ENCODE measurements around the gene KHNYN.

DNA sequence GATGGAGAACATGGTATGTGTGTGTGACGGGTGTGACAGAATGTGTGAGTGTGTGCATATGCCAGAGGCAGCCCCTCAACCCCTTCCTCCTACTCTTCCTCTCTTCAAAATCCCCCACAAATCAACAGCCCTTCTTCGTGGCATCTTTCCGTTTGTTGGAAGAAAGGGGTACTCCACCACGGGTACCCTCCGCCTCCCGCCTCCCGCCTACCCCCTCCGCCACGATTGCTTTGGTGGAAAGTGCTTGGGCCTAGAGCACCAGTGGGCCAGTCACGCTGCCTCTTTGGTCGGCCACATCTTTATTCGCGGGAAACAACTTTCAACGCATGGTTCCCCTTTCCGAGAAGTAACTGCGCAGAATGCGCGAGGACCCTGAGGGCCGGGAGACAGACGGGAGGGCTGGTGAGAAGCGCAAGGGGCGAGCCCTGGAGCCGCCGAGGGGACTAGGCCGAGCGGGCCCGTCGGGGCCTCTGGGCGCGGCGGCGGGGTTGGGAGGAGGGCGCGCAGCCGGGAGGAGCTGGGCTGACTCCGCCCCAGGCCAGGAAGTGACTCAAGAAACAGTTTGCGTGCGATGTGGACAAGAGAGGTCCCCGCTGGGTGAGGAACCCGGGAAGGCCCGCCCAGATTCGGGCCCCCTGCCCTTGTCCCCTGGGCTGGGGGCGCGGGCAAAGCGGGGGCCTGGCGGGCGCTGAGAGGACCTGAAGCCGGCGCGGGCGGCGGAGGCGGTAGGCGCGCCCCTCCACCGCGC lies at the start of gene KHNYN, which contains the start of gene CBLN3:
- TF ChIP-seq, protein P1, sequence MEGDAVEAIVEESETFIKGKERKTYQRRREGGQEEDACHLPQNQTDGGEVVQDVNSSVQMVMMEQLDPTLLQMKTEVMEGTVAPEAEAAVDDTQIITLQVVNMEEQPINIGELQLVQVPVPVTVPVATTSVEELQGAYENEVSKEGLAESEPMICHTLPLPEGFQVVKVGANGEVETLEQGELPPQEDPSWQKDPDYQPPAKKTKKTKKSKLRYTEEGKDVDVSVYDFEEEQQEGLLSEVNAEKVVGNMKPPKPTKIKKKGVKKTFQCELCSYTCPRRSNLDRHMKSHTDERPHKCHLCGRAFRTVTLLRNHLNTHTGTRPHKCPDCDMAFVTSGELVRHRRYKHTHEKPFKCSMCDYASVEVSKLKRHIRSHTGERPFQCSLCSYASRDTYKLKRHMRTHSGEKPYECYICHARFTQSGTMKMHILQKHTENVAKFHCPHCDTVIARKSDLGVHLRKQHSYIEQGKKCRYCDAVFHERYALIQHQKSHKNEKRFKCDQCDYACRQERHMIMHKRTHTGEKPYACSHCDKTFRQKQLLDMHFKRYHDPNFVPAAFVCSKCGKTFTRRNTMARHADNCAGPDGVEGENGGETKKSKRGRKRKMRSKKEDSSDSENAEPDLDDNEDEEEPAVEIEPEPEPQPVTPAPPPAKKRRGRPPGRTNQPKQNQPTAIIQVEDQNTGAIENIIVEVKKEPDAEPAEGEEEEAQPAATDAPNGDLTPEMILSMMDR (IDR thresholded peaks at IDR 0.05) = no peak
- TF ChIP-seq, protein P2, sequence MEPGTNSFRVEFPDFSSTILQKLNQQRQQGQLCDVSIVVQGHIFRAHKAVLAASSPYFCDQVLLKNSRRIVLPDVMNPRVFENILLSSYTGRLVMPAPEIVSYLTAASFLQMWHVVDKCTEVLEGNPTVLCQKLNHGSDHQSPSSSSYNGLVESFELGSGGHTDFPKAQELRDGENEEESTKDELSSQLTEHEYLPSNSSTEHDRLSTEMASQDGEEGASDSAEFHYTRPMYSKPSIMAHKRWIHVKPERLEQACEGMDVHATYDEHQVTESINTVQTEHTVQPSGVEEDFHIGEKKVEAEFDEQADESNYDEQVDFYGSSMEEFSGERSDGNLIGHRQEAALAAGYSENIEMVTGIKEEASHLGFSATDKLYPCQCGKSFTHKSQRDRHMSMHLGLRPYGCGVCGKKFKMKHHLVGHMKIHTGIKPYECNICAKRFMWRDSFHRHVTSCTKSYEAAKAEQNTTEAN (CRISPR knock-in tag; IDR thresholded peaks at IDR 0.05) = no peak
- no peak for TF ChIP-seq NR1H2 (CRISPR knock-in tag; IDR thresholded peaks at IDR 0.05)
- TF ChIP-seq, protein P3, sequence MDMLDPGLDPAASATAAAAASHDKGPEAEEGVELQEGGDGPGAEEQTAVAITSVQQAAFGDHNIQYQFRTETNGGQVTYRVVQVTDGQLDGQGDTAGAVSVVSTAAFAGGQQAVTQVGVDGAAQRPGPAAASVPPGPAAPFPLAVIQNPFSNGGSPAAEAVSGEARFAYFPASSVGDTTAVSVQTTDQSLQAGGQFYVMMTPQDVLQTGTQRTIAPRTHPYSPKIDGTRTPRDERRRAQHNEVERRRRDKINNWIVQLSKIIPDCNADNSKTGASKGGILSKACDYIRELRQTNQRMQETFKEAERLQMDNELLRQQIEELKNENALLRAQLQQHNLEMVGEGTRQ (CRISPR knock-in tag; IDR thresholded peaks at IDR 0.05) = no peak
- TF ChIP-seq CREB1 (CRISPR knock-in tag; IDR thresholded peaks at IDR 0.05) = no peak

All from WTC11 (cell line).